ENCODE measurements around the gene RACGAP1. TPM values are rescaled to one million over a fixed set of nuclear protein-coding genes. Genes with fewer than 3 reads are reported as not detected.

The RACGAP1 gene
- total and polyA plus RNA-seq, 2 donors from 2014 or later: 5.0 to 7.7 TPM

- Histone ChIP-seq H3K4me1 (ENCODE audit: control insufficient read depth in 2 of 3, insufficient read depth in 2 of 3, low read depth in 1 of 3, low read length in 3 of 3) (no peaks in the 10 kb centered on the region), H3K27me3 (ENCODE audit: control insufficient read depth, insufficient read depth, low read length) (no peaks in the 10 kb centered on the region), H3K9me3 (ENCODE audit: control insufficient read depth in 2 of 3, insufficient read depth in 1 of 3, low read length in 3 of 3) (no peaks in the 10 kb centered on the region), H3K9ac (ENCODE audit: low read length in 3 of 3) (no peak overlapping the region), H3K4me3 (ENCODE audit: low read length in 3 of 3) (no peak overlapping the region), H3K36me3 (ENCODE audit: control insufficient read depth in 2 of 3, insufficient read depth in 3 of 3, low read length in 3 of 3) (no peaks in the 10 kb centered on the region), H3K27ac (ENCODE audit: low read depth in 2 of 2, low read length in 2 of 2) (no peak overlapping the region)
- TF ChIP-seq CTCF (IDR thresholded peaks at IDR 0.05; ENCODE audit: borderline replicate concordance, extremely low read depth, insufficient read depth): no peak
- DNase-seq (no peak), FAIRE-seq (no peak)
- intact Hi-C loops (cut with DNase I): no loop called here
Observed at GRCh38 chr12:50041062-50041860, 16.0 kb upstream of the RACGAP1 start.

- intact Hi-C loops (cut with DNase I): no loop called here
- Histone ChIP-seq H3K4me3 (ENCODE audit: low read length in 3 of 3) (no peak overlapping the region), H3K9ac (ENCODE audit: low read length in 3 of 3) (no peak overlapping the region), H3K4me1 (ENCODE audit: control insufficient read depth in 2 of 3, insufficient read depth in 2 of 3, low read depth in 1 of 3, low read length in 3 of 3) (no peaks in the 10 kb centered on the region), H3K9me3 (ENCODE audit: control insufficient read depth in 2 of 3, insufficient read depth in 1 of 3, low read length in 3 of 3) (no peaks in the 10 kb centered on the region), H3K27ac (ENCODE audit: low read depth in 2 of 2, low read length in 2 of 2) (no peak overlapping the region), H3K36me3 (ENCODE audit: control insufficient read depth in 2 of 3, insufficient read depth in 3 of 3, low read length in 3 of 3) (no peaks in the 10 kb centered on the region), H3K27me3 (ENCODE audit: control insufficient read depth, insufficient read depth, low read length) (no peaks in the 10 kb centered on the region)
- FAIRE-seq (no peak), DNase-seq (no peak)
- TF ChIP-seq CTCF (IDR thresholded peaks at IDR 0.05; ENCODE audit: borderline replicate concordance, extremely low read depth, insufficient read depth): no peak
Observed at GRCh38 chr12:50040657-50041056, 15.4 kb upstream of the RACGAP1 start.

- FAIRE-seq (no peak), DNase-seq (peak; percentile 83 to 90 (median 90))
- TF ChIP-seq CTCF (IDR thresholded peaks at IDR 0.05; ENCODE audit: borderline replicate concordance, extremely low read depth, insufficient read depth): peak; percentile 84
- no peaks in the 10 kb centered on the region for H3K9me3 ChIP-seq (ENCODE audit: control insufficient read depth in 2 of 3, insufficient read depth in 1 of 3, low read length in 3 of 3)
- no peaks in the 10 kb centered on the region for H3K27me3 ChIP-seq (ENCODE audit: control insufficient read depth, insufficient read depth, low read length)
- no peak overlapping the region for H3K27ac ChIP-seq (ENCODE audit: low read depth in 2 of 2, low read length in 2 of 2)
- no peaks in the 10 kb centered on the region for H3K4me1 ChIP-seq (ENCODE audit: control insufficient read depth in 2 of 3, insufficient read depth in 2 of 3, low read depth in 1 of 3, low read length in 3 of 3)
- H3K9ac ChIP-seq (ENCODE audit: low read length in 3 of 3): no peak overlapping the region
- no peaks in the 10 kb centered on the region for H3K36me3 ChIP-seq (ENCODE audit: control insufficient read depth in 2 of 3, insufficient read depth in 3 of 3, low read length in 3 of 3)
- H3K4me3 ChIP-seq (ENCODE audit: low read length in 3 of 3): no peak overlapping the region
- intact Hi-C loops (cut with DNase I): no loop called here
Observed at GRCh38 chr12:50039151-50039835, 14.0 kb upstream of the RACGAP1 start.

Data from kidney (tissue), 14 donors.